GM18519 (cell line): Measurements from ENCODE around the gene TIGD6.
A peak's percentile ranks its signal among the peaks of the same experiment; 100 is the strongest.
"Not testable (repeated sequence)": the region's sequence is repeated elsewhere in the genome, so short reads cannot be mapped to it uniquely, and the experiment has no call there.

ENCODE experiments used
- ATAC-seq: cut with Tn5 transposase; IDR thresholded peaks from one replicate; pipeline ENCODE4 v1.9.1; 2021; ENCODE audit warnings: mild to moderate bottlenecking, moderate library complexity; ENCODE audit not compliant: unreplicated experiment, low FRiP score

TIGD6 gene

GRCh38 chr5:150000256-150000989, at the start of gene TIGD6, which contains the start of gene HMGXB3:
TIGD6 (minus strand) TSS chr5:150000654; CDS start chr5:149996348, 4,306 bp downstream.
HMGXB3 (plus strand) TSS chr5:150000739; CDS start chr5:150004853, 4,114 bp downstream.
- peak; percentile 70 for ATAC-seq

GRCh38 chr5:150046031-150046430, 45.6 kb upstream of the TIGD6 start:
- no peak for ATAC-seq

- ATAC-seq, result no peak
Measured at GRCh38 chr5:150045549-150045948, 45.1 kb upstream of the TIGD6 start.

- ATAC-seq, result no peak
Measured at GRCh38 chr5:150044712-150045111, 44.3 kb upstream of the TIGD6 start.

- ATAC-seq, result no peak
Measured at GRCh38 chr5:150044329-150044681, 43.9 kb upstream of the TIGD6 start.

- no peak for ATAC-seq
Measured at GRCh38 chr5:150043657-150044328, 43.3 kb upstream of the TIGD6 start.

- no peak for ATAC-seq
Measured at GRCh38 chr5:150042459-150042858, 42.0 kb upstream of the TIGD6 start.

- no peak for ATAC-seq
Measured at GRCh38 chr5:150038547-150038946, 38.1 kb upstream of the TIGD6 start.

GRCh38 chr5:150036513-150036912, 36.1 kb upstream of the TIGD6 start:
- ATAC-seq, result no peak

GRCh38 chr5:150035139-150035895, 34.9 kb upstream of the TIGD6 start:
- ATAC-seq, result peak; percentile 83

- ATAC-seq, result no peak
Measured at GRCh38 chr5:150034662-150035061, 34.2 kb upstream of the TIGD6 start.

- no peak for ATAC-seq
Measured at GRCh38 chr5:150033334-150033733, 32.9 kb upstream of the TIGD6 start.

GRCh38 chr5:150028047-150028446, 27.6 kb upstream of the TIGD6 start:
- ATAC-seq, result not testable (repeated sequence)

GRCh38 chr5:150026682-150027172, 26.3 kb upstream of the TIGD6 start:
- no peak for ATAC-seq

- no peak for ATAC-seq
Measured at GRCh38 chr5:150024346-150024984, 24.0 kb upstream of the TIGD6 start.

- no peak for ATAC-seq
Measured at GRCh38 chr5:150023136-150023535, 22.7 kb upstream of the TIGD6 start.

GRCh38 chr5:150022681-150023080, 22.2 kb upstream of the TIGD6 start:
- ATAC-seq, result no peak

- ATAC-seq, result no peak
Measured at GRCh38 chr5:150022158-150022531, 21.7 kb upstream of the TIGD6 start.

- no peak for ATAC-seq
Measured at GRCh38 chr5:150021491-150022157, 21.2 kb upstream of the TIGD6 start.

GRCh38 chr5:150020249-150020648, 19.8 kb upstream of the TIGD6 start:
- ATAC-seq, result no peak
